SU-DHL-6 (cell line): ENCODE data around the gene RBM33.

Experiments
- CTCF ChIP-seq: fragments of 200-600 bp; sonication (generic); IDR thresholded peaks from one replicate; pipeline ENCODE4 v1.5.1; 2017; ENCODE audit warnings: antibody characterized with exemption, mild to moderate bottlenecking, low read length, moderate library complexity; ENCODE audit not compliant: insufficient read depth, poor library complexity, severe bottlenecking
- EZH2phosphoT487 ChIP-seq: fragments of 200-600 bp; sonication (generic), shearing (Covaris generic); conservative IDR thresholded peaks from 2 replicates; pipeline ENCODE4 v1.6.1; 2018; ENCODE audit warnings: mild to moderate bottlenecking, antibody characterized with exemption, low read length, moderate library complexity, mixed read lengths

- no peak for TF ChIP-seq CTCF
- no peak for TF ChIP-seq EZH2phosphoT487
Observed at GRCh38 chr7:155791836-155792235, 147.4 kb downstream of the RBM33 start.
